A549 (cell line): ENCODE data around the gene STK33. TPM values are rescaled to one million over a fixed set of nuclear protein-coding genes. Genes with fewer than 3 reads are reported as not detected.
A peak's percentile ranks its signal among the peaks of the same experiment; 100 is the strongest.

Source experiments
- ATAC-seq, 2 experiments: fragments of 200-7000 bp in 1 of 2; fragments of >200 bp in 1 of 2; cut with Nextera tagmentation in 1 of 2; cut with Tn5 transposase in 1 of 2; 3 replicates each; pipeline versions ENCODE4 v1.8.0 to v1.9.1; 2018 to 2020; ENCODE audit warnings: mild to moderate bottlenecking in 1 of 2, moderate library complexity in 1 of 2
- CTCF ChIA-PET: fragments of 300-600 bp; sonication (Branson Sonifier 250); formaldehyde crosslinking; extraction: SDS; loops from one replicate; lab custom pipeline; 2021; ENCODE audit warnings: antibody characterized with exemption, inconsistent platforms; lab: Yijun Ruan, JAX
- POLR2A ChIA-PET: fragments of 350-600 bp; formaldehyde crosslinking; extraction: SDS; loops from one replicate; lab custom pipeline; 2021; ENCODE audit warnings: antibody characterized with exemption, inconsistent platforms; lab: Yijun Ruan, JAX
- DNase-seq, 2 experiments: peaks; one replicate each; pipeline versions ENCODE4 v3.0.0 to v3.0.0-alpha.2; 2011 to 2016; ENCODE audit warnings: low read depth in 1 of 2, low spot score in 1 of 2
- FAIRE-seq: peaks from 2 replicates; lab custom pipeline; 2011; peaks lifted over from hg19 to GRCh38; lab: Jason Lieb, UNC
- H3K27ac ChIP-seq, 2 experiments: fragments of >200 bp; sonication (Bioruptor Twin); formaldehyde crosslinking; 3 replicates each; pipeline ENCODE4 v1.5.1; 2016 to 2017
- H3K4me1 ChIP-seq: fragments of >200 bp; sonication (Bioruptor Twin); formaldehyde crosslinking; 3 replicates; pipeline ENCODE4 v1.6.1; 2016
- H3K4me2 ChIP-seq: fragments of >200 bp; sonication (Bioruptor Twin); formaldehyde crosslinking; 3 replicates; pipeline ENCODE4 v1.6.1; 2016
- H3K4me3 ChIP-seq: fragments of >200 bp; sonication (Bioruptor Twin); formaldehyde crosslinking; 3 replicates; pipeline ENCODE4 v1.5.1; 2016
- H3K9me3 ChIP-seq: fragments of >200 bp; sonication (Bioruptor Twin); formaldehyde crosslinking; 3 replicates; pipeline ENCODE4 v1.6.1; 2016
- ATOH8 ChIP-seq: fragments of 250-450 bp; sonication (Bioruptor Pico); IDR thresholded peaks from 2 replicates; pipeline ENCODE4 v1.5.0; 2020; ENCODE audit warnings: low read depth, mild to moderate bottlenecking, moderate library complexity
- BCL3 ChIP-seq: fragments of >200 bp; sonication (Bioruptor Twin); formaldehyde crosslinking; IDR thresholded peaks from 3 replicates; pipeline ENCODE4 v1.6.1; 2016
- BHLHE40 ChIP-seq: IDR thresholded peaks from 2 replicates; pipeline ENCODE4 v1.6.1; 2012; ENCODE audit warnings: low read depth, low read length, inconsistent platforms
- CEBPB ChIP-seq, 2 experiments: fragments of >200 bp in 1 of 2; sonication (Bioruptor Twin) in 1 of 2; formaldehyde crosslinking in 1 of 2; IDR thresholded peaks; 2 replicates each; pipeline ENCODE4 v1.6.1; 2012 to 2016
- CHD2 ChIP-seq: fragments of 150-350 bp; IDR thresholded peaks from 2 replicates; pipeline ENCODE4 v1.6.1; 2014; ENCODE audit warnings: low read length; ENCODE audit not compliant: partially characterized antibody
- CTCF ChIP-seq: fragments of >200 bp; sonication (Bioruptor Twin); formaldehyde crosslinking; IDR thresholded peaks from 3 replicates; pipeline ENCODE4 v1.5.1; 2016
- EP300 ChIP-seq, 2 experiments: fragments of >200 bp; sonication (Bioruptor Twin); formaldehyde crosslinking; IDR thresholded peaks; 2 replicates in 1 of 2; 3 replicates in 1 of 2; pipeline ENCODE4 v1.6.1; 2016 to 2017
- FOXS1 ChIP-seq: fragments of 250-450 bp; sonication (Bioruptor Pico); IDR thresholded peaks from 2 replicates; pipeline ENCODE4 v1.5.0; 2020; ENCODE audit warnings: mild to moderate bottlenecking, moderate library complexity
- HMGXB4 ChIP-seq: fragments of 250-450 bp; sonication (Bioruptor Pico); IDR thresholded peaks from 2 replicates; pipeline ENCODE4 v1.5.0; 2021; ENCODE audit warnings: mild to moderate bottlenecking, moderate library complexity, borderline replicate concordance
- HOXA7 ChIP-seq: fragments of 250-450 bp; sonication (Bioruptor Pico); IDR thresholded peaks from 2 replicates; pipeline ENCODE4 v1.5.0; 2020; ENCODE audit warnings: mild to moderate bottlenecking, moderate library complexity
- HOXB13 ChIP-seq: fragments of 250-450 bp; sonication (Bioruptor Pico); IDR thresholded peaks from 2 replicates; pipeline ENCODE4 v1.5.0; 2020; ENCODE audit warnings: low read depth, mild to moderate bottlenecking, moderate library complexity
- JUN ChIP-seq, 2 experiments: fragments of >200 bp; sonication (Bioruptor Twin); formaldehyde crosslinking; IDR thresholded peaks; 2 replicates in 1 of 2; 3 replicates in 1 of 2; pipeline ENCODE4 v1.6.1; 2016 to 2017
- KDM1A ChIP-seq: fragments of 200-600 bp; sonication (generic); IDR thresholded peaks from 2 replicates; pipeline ENCODE4 v1.6.1; 2016; ENCODE audit warnings: low read depth, mild to moderate bottlenecking
- MAX ChIP-seq: IDR thresholded peaks from 2 replicates; pipeline ENCODE4 v1.6.1; 2012
- MYC ChIP-seq: IDR thresholded peaks from 2 replicates; pipeline ENCODE4 v1.6.1; 2012; ENCODE audit warnings: mild to moderate bottlenecking, inconsistent platforms, low read length, improper control_type of control experiment, borderline replicate concordance
- NFE2L2 ChIP-seq: fragments of 150-350 bp; conservative IDR thresholded peaks from 2 replicates; pipeline ENCODE4 v1.6.1; 2014; ENCODE audit warnings: low read length
- PHF8 ChIP-seq: fragments of 200-600 bp; sonication (generic); IDR thresholded peaks from 2 replicates; pipeline ENCODE4 v1.6.1; 2016; ENCODE audit warnings: low read depth, mild to moderate bottlenecking, antibody characterized with exemption, moderate library complexity, borderline replicate concordance
- POLR2A ChIP-seq: IDR thresholded peaks from 2 replicates; pipeline ENCODE4 v1.6.1; 2012; ENCODE audit warnings: mild to moderate bottlenecking, low read length
- POLR2AphosphoS2 ChIP-seq: conservative IDR thresholded peaks from 2 replicates; pipeline ENCODE4 v1.6.1; 2012; ENCODE audit warnings: low read length, improper control_type of control experiment, inconsistent platforms
- RARB ChIP-seq: fragments of 250-450 bp; sonication (Bioruptor Pico); IDR thresholded peaks from 2 replicates; pipeline ENCODE4 v1.8.0; 2021; ENCODE audit warnings: mild to moderate bottlenecking, moderate library complexity
- RFX5 ChIP-seq: fragments of 450-650 bp; IDR thresholded peaks from 2 replicates; pipeline ENCODE4 v1.7.1; 2014; ENCODE audit warnings: antibody characterized with exemption, mild to moderate bottlenecking, moderate library complexity
- RNF2 ChIP-seq: fragments of 200-600 bp; sonication (generic); IDR thresholded peaks from 2 replicates; pipeline ENCODE4 v1.6.1; 2016; ENCODE audit warnings: low read depth, mild to moderate bottlenecking, antibody characterized with exemption, moderate library complexity, borderline replicate concordance
- USF2 ChIP-seq: fragments of 450-650 bp; IDR thresholded peaks from 2 replicates; pipeline ENCODE4 v1.6.1; 2014; ENCODE audit warnings: antibody characterized with exemption
- ZC3H11A ChIP-seq: fragments of 450-650 bp; IDR thresholded peaks from 2 replicates; pipeline ENCODE4 v1.6.1; 2014; ENCODE audit warnings: antibody characterized with exemption, mild to moderate bottlenecking
- WGBS: methylation state at CpG from one replicate; pipeline ENCODE4 v1.1.6; 2017; ENCODE audit errors: missing lambda C conversion rate; 5-methylcytosine and 5-hydroxymethylcytosine counted together
- polyA minus RNA-seq: library from RNA; depleted of rRNA, polyadenylated mRNA; stranded (reverse); fragments of >200 nt; gene quantifications from 2 replicates; pipeline ENCODE4 v1.2.3, GENCODE V29; 2011; rRNA and poly(A)+ RNA removed
- polyA plus RNA-seq, 4 experiments: library from polyadenylated mRNA; depleted of rRNA in 3 of 4; stranded (reverse); fragments of >200 nt; fragmentation: RNase III in 1 of 4; extraction: RNeasy Plus Mini Kit Qiagen cat#74134 plus additional on column Dnase treatment in 1 of 4; gene quantifications; 2 replicates in 3 of 4; 3 replicates in 1 of 4; pipeline ENCODE4 v1.2.3, GENCODE V29; 2011 to 2017

STK33 gene
- polyA plus RNA-seq (2011; rRNA removed), result 4.4 and 5.8 TPM in 2 replicates
- polyA plus RNA-seq (2012; cell fraction: cytosol; rRNA removed), result 1.5 and 2.1 TPM in 2 replicates
- 2.4 and 3.5 TPM in 2 replicates for polyA plus RNA-seq (2012; cell fraction: nucleus; rRNA removed)
- polyA plus RNA-seq (2017; fragmentation: RNase III; extraction: RNeasy Plus Mini Kit Qiagen cat#74134 plus additional on column Dnase treatment), result 4.8 to 5.7 TPM (median 5.2 TPM) in 3 replicates
- polyA minus RNA-seq, result 2.0 and 2.6 TPM in 2 replicates

- no peaks in the 10 kb centered on the region for H3K9me3 ChIP-seq
- peak within 1 kb of the TSS; percentile 83 for H3K4me2 ChIP-seq
- CTCF ChIA-PET, result interaction anchor here (0.6 to 1.2 kb wide), 3 partner anchors 19 to 328 kb away, joined by 3 to 4 read pairs (median 4); no protein-coding TSS in a partner anchor
- peaks cover 20% of the 10 kb centered on the region for H3K4me1 ChIP-seq
- POLR2A ChIA-PET, result interaction anchor here (0.6 to 1.3 kb wide), 4 partner anchors 9 to 332 kb away, joined by 3 to 10 read pairs (median 4); partner anchors contain the start of genes RPL27A and TRIM66
- 22% methylated on average over 24 of the region's 55 CpGs for WGBS
- peak within 1 kb of the TSS; percentile 70 to 89 for H3K27ac ChIP-seq
- FAIRE-seq (no peak), ATAC-seq (peak; percentile 85 to 87), DNase-seq (peak; percentile 50 to 53)
- H3K4me3 ChIP-seq, result peak within 1 kb of the TSS; percentile 61
- TF ChIP-seq HOXA7 (CRISPR knock-in tag), result no peak
- no peak for TF ChIP-seq BHLHE40
- no peak for TF ChIP-seq ZC3H11A
- TF ChIP-seq KDM1A, result no peak
- TF ChIP-seq BCL3, result no peak
- TF ChIP-seq USF2, result peak; percentile 85
- peak; percentile 67 for TF ChIP-seq MAX
- no peak for TF ChIP-seq POLR2AphosphoS2
- no peak for TF ChIP-seq NFE2L2
- no peak for TF ChIP-seq EP300 (IDR thresholded peaks at IDR 0.05)
- TF ChIP-seq FOXS1 (CRISPR knock-in tag), result no peak
- no peak for TF ChIP-seq HMGXB4 (CRISPR knock-in tag)
- TF ChIP-seq MYC, result no peak
- no peak for TF ChIP-seq PHF8
- TF ChIP-seq JUN (IDR thresholded peaks at IDR 0.05), result 0 out of 5 replicates have a peak, but pooled peaks of 1 of the 2 experiments have one; percentile 30
- no peak for TF ChIP-seq ATOH8 (CRISPR knock-in tag)
- TF ChIP-seq CTCF, result no peak
- peak; percentile 21; the same call in 1 of the 2 replicates for TF ChIP-seq POLR2A
- no peak for TF ChIP-seq RNF2
- no peak for TF ChIP-seq HOXB13 (CRISPR knock-in tag)
- TF ChIP-seq RFX5, result peak; percentile 59; the same call in 1 of the 2 replicates
- TF ChIP-seq RARB, result no peak
- no peak for TF ChIP-seq CEBPB (IDR thresholded peaks at IDR 0.05)
- TF ChIP-seq CHD2, result no peak
These were observed at the start of gene STK33 for GRCh38 chr11:8593935-8594909. Gene STK33 (minus strand): TSS chr11:8594228. CDS start chr11:8474905, 119,323 bp downstream.
